ENCODE measurements around the gene IFT57. TPM values are rescaled to one million over a fixed set of nuclear protein-coding genes. Genes with fewer than 3 reads are reported as not detected.

The IFT57 gene
- total and polyA plus RNA-seq, 9 of the 15 experiments (the other 6 are each of a cell fraction or from before 2014, with no cell fraction given) = 1.5 to 20.1 (median 9.9) TPM

- TF ChIP-seq ZNF280A (IDR thresholded peaks at IDR 0.05; ENCODE audit: low read depth, partially characterized antibody) = no peak
- no peak for TF ChIP-seq E2F4 (CRISPR knock-in tag; IDR thresholded peaks at IDR 0.05; ENCODE audit: low read depth)
- TF ChIP-seq JUN (IDR thresholded peaks at IDR 0.05; ENCODE audit: borderline replicate concordance, low read depth, low read length) = no peak
- TF ChIP-seq JUN (CRISPR knock-in tag; IDR thresholded peaks at IDR 0.05; ENCODE audit: borderline replicate concordance) = no peak
- no peak for TF ChIP-seq CEBPG (CRISPR knock-in tag; IDR thresholded peaks at IDR 0.05)
- no peak for TF ChIP-seq CEBPG (tag; conservative IDR thresholded peaks at IDR 0.05 in 1 of 2, IDR thresholded peaks at IDR 0.05 in 1 of 2)
- no peak for TF ChIP-seq FOSL1 (tag; conservative IDR thresholded peaks at IDR 0.05)
- TF ChIP-seq CHD7 (IDR thresholded peaks at IDR 0.05; ENCODE audit: low read depth, low read length) = no peak
- no peak for TF ChIP-seq SMAD3 (CRISPR knock-in tag; conservative IDR thresholded peaks at IDR 0.05)
Observed at GRCh38 chr3:108227131-108227530, 4.9 kb upstream of the IFT57 start (continued).
